Tibial nerve (tissue), 4 donors: ENCODE data around the gene ROR1. TPM values are rescaled to one million over a fixed set of nuclear protein-coding genes. Genes with fewer than 3 reads are reported as not detected.

Experiments used
- DNase-seq, 2 donors: peaks; one replicate each; pipeline ENCODE4 v3.0.0-alpha.2; 2019; ENCODE audit warnings: low spot score in 2 of 2
- H3K27ac ChIP-seq, 4 donors: fragments of 200-600 bp; sonication (generic) in 3 of 4; one replicate each; pipeline ENCODE4 v1.5.1; 2017 to 2019; ENCODE audit warnings: mild to moderate bottlenecking in 1 of 4
- H3K27me3 ChIP-seq, 2 donors: fragments of 200-600 bp; sonication (generic) in 1 of 2; one replicate each; pipeline versions ENCODE4 v1.5.1 to v1.6.0; 2017 to 2019
- H3K36me3 ChIP-seq, 3 donors: fragments of 200-600 bp; sonication (generic); one replicate each; pipeline ENCODE4 v1.5.1; 2018 to 2019
- H3K4me1 ChIP-seq, 4 donors: fragments of 200-600 bp; sonication (generic) in 3 of 4; one replicate each; pipeline ENCODE4 v1.5.1; 2017 to 2019
- H3K4me3 ChIP-seq, 4 donors: fragments of 200-600 bp; sonication (generic) in 3 of 4; one replicate each; pipeline ENCODE4 v1.5.1; 2017 to 2019; ENCODE audit warnings: mild to moderate bottlenecking in 1 of 4, moderate library complexity in 1 of 4
- H3K9me3 ChIP-seq, 4 donors: fragments of 200-600 bp; sonication (generic) in 3 of 4; one replicate each; pipeline ENCODE4 v1.5.1; 2017 to 2019
- EP300 ChIP-seq, 2 donors: sonication (generic); formaldehyde crosslinking; IDR thresholded peaks; one replicate each; pipeline ENCODE4 v1.6.1; 2017; ENCODE audit warnings: antibody characterized with exemption in 2 of 2, mild to moderate bottlenecking in 1 of 2
- POLR2A ChIP-seq, 2 donors: fragments of 450-650 bp; IDR thresholded peaks; one replicate each; pipeline ENCODE4 v1.6.1; 2017; ENCODE audit warnings: antibody characterized with exemption in 2 of 2, mild to moderate bottlenecking in 2 of 2, moderate library complexity in 2 of 2
- WGBS, 2 donors: methylation state at CpG; one replicate each; pipeline ENCODE4 v1.1.5; 2018; 5-methylcytosine and 5-hydroxymethylcytosine counted together
- total RNA-seq, 4 donors: library from RNA; depleted of rRNA; stranded (reverse); fragments of >200 nt; gene quantifications; one replicate each; pipeline ENCODE4 v1.1.0, GENCODE V29; 2016
- TF ChIP-seq, protein P1 (sequence below), 5 experiments: fragments of 200-600 bp in 3 of 5; fragments of 450-650 bp in 2 of 5; sonication (generic) in 3 of 5; IDR thresholded peaks; one replicate each; pipeline ENCODE4 v1.5.1; 2016 to 2019; ENCODE audit warnings: antibody characterized with exemption in 5 of 5, mild to moderate bottlenecking in 3 of 5, moderate library complexity in 2 of 5

The ROR1 gene
- total RNA-seq, 4 donors from 2014 or later, result 10.5 to 47.7 (median 43.7) TPM

DNA sequence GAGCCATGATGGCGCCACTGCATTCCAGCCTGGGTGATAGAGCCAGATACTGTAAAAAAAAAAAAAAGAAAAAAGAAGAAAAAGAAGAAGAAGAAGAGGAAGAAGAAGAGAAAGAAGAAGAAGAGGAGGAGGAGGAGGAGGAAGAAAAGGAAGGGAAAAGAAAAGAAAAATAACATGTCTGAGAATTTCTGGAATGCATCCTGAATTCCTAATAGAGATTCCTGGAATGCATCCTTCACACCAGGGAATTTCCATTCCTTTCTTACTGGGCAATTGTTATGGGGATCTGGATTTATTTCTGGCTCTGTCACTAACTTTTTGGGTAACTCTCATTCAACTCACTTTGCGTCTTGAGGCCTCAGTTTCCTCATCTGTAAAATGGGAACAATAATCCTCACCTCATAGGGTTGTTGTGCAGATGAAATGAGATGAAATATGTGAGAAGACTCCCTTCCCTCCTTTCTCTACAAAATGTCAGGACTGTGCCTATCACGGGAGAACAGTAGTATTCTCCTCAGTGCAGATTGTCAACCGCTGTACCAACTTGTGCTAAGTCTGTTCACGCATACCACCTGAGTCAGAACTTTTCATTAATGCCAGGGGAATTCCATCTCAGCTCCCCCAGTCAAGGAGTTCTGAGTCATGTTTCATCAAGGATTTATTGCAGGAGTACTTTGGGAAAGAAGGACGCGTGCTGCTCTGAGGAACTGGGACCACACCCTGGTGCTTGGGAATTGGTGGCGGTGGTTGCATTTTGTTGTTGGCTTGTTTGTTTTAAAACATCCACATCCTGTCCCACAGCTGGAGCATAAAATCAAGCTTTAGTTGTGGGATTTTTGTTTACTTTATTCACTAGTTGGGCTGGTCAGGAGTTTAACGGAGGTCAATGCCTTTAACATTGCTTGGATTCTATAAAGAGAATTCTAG, 42.4 kb upstream of the ROR1 start:
- H3K27ac ChIP-seq, result peak overlapping the region in 1 of 4 donors; percentile 34

DNA sequence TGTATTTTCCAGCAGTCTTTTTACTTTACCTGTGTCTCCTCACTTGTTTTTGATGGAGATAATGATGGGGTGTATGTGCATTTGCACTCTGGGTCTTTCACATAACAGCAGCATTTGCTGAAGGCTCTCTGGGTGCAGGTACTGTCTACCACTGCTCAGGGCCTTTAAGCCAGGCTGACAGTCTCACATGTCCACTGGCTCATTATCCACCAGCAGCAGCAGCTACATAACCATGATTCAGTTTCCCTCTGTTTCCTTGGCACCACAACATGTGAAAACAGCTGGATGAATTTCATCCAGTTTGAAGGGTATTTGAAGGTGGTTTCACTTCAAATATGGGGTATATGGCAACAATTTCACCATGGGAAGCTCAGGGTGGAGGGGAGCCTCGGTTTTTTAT, 41.2 kb upstream of the ROR1 start:
- Histone ChIP-seq H3K4me3 (no peak overlapping the region), H3K4me1 (peaks cover 0 to 9% (median 0%) of the 10 kb centered on the region in 4 donors), H3K27me3 (no peaks in the 10 kb centered on the region), H3K27ac (no peak overlapping the region), H3K36me3 (no peaks in the 10 kb centered on the region), H3K9me3 (peaks cover 0 to 9% (median 2%) of the 10 kb centered on the region in 4 donors)
- 95 to 96% methylated on average over 1 of the region's 1 CpG for WGBS, 2 donors
- DNase-seq, result no peak
- TF ChIP-seq, protein P1, sequence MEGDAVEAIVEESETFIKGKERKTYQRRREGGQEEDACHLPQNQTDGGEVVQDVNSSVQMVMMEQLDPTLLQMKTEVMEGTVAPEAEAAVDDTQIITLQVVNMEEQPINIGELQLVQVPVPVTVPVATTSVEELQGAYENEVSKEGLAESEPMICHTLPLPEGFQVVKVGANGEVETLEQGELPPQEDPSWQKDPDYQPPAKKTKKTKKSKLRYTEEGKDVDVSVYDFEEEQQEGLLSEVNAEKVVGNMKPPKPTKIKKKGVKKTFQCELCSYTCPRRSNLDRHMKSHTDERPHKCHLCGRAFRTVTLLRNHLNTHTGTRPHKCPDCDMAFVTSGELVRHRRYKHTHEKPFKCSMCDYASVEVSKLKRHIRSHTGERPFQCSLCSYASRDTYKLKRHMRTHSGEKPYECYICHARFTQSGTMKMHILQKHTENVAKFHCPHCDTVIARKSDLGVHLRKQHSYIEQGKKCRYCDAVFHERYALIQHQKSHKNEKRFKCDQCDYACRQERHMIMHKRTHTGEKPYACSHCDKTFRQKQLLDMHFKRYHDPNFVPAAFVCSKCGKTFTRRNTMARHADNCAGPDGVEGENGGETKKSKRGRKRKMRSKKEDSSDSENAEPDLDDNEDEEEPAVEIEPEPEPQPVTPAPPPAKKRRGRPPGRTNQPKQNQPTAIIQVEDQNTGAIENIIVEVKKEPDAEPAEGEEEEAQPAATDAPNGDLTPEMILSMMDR (IDR thresholded peaks at IDR 0.05), result no peak
- no peak for TF ChIP-seq EP300 (IDR thresholded peaks at IDR 0.05)
- TF ChIP-seq POLR2A (IDR thresholded peaks at IDR 0.05), result no peak

More for the DNA sequence above, 42.4 kb upstream of the ROR1 start:
- no peaks in the 10 kb centered on the region for H3K36me3 ChIP-seq
- no peaks in the 10 kb centered on the region for H3K27me3 ChIP-seq
- peak; percentile 19 to 30 for DNase-seq
- H3K4me1 ChIP-seq, result peaks cover 0 to 9% (median 0%) of the 10 kb centered on the region in 4 donors
- peak in 1 of 2 donors; percentile 27 for TF ChIP-seq EP300 (IDR thresholded peaks at IDR 0.05)
- TF ChIP-seq, protein P1 (IDR thresholded peaks at IDR 0.05), result no peak
- H3K4me3 ChIP-seq, result no peak overlapping the region
- peaks cover 0 to 7% (median 0%) of the 10 kb centered on the region in 4 donors for H3K9me3 ChIP-seq
- WGBS, 2 donors, result 51 to 66% methylated on average over 9 of the region's 9 CpGs

DNA sequence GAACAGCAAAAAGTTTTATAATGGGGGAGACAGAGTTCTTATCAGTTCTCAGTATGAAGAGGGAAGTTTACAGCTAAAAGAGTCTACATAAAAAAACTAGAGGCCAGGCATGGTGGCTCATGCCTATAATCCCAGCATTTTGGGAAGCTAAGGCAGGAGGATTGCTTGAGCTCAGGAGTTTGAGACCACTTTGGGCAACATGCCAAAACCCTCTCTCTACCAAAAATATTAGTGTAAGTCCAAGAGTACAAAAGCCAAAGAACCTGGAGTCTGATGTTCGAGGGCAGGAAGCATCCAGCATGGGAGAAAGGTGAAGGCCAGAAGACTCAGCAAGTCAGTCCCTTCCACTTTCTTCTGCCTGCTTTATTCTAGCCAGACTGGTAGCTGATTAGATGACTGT, 35.0 kb upstream of the ROR1 start:
- no peak overlapping the region for H3K4me3 ChIP-seq
- TF ChIP-seq EP300 (IDR thresholded peaks at IDR 0.05) (no peak), POLR2A (IDR thresholded peaks at IDR 0.05) (no peak)
- TF ChIP-seq, protein P1 (IDR thresholded peaks at IDR 0.05), result no peak
- no peak for DNase-seq
- H3K27me3 ChIP-seq, result no peaks in the 10 kb centered on the region
- 74 to 77% methylated on average over 1 of the region's 1 CpG for WGBS, 2 donors
- H3K27ac ChIP-seq, result no peak overlapping the region
- H3K36me3 ChIP-seq, result no peaks in the 10 kb centered on the region
- peaks cover 0 to 9% (median 2%) of the 10 kb centered on the region in 4 donors for H3K9me3 ChIP-seq
- no peaks in the 10 kb centered on the region for H3K4me1 ChIP-seq

DNA sequence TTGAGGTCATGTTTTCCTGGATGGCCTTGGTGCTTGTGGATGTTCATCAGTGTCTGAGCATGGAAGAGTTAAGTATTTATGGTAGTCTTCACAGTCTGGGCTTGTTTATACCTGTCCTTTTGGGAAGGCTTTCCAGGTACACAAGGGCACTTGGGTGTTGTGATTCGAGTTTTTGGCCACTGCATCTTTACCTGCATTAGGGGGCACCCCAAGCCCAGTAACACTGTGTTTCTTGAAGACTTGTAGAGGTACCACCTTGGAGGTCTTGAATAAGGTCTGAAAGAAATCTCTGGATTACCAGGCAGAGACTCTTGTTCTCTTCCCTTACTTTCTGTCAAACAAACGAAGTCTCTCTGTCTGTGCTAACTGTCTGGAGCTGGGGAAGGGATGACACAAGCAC, 34.4 kb upstream of the ROR1 start:
- Histone ChIP-seq H3K27me3 (no peaks in the 10 kb centered on the region), H3K4me1 (no peaks in the 10 kb centered on the region), H3K27ac (no peak overlapping the region), H3K9me3 (peaks cover 0 to 9% (median 2%) of the 10 kb centered on the region in 4 donors), H3K36me3 (no peaks in the 10 kb centered on the region), H3K4me3 (no peak overlapping the region)
- no peak for DNase-seq
- no peak for TF ChIP-seq POLR2A (IDR thresholded peaks at IDR 0.05)
- no peak for TF ChIP-seq EP300 (IDR thresholded peaks at IDR 0.05)
- TF ChIP-seq, protein P1 (IDR thresholded peaks at IDR 0.05), result no peak
- WGBS, 2 donors, result 78 to 79% methylated on average over 2 of the region's 2 CpGs

DNA sequence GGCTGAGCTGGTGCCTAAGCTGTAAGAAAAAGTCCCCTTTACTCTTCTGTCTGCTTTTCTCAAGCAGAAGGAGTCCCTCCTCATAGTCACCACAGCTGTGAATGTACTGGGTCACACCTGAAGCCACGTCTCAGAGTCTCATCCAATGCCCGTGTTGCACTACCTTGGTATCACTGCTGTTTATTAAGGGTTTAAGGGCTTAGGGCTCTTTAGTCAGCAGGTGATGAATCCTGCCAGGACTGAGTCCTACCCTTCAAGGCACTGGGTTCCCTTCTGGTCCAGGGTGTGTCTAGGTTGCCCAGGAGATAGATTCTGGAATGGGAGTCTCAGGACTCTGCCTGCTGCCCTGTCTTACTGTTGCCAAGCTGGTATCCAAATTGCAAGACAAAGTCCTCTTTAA, 33.4 kb upstream of the ROR1 start:
- Histone ChIP-seq H3K27me3 (no peaks in the 10 kb centered on the region), H3K9me3 (peaks cover 0 to 9% (median 2%) of the 10 kb centered on the region in 4 donors), H3K27ac (no peak overlapping the region), H3K4me1 (no peaks in the 10 kb centered on the region), H3K4me3 (no peak overlapping the region), H3K36me3 (no peaks in the 10 kb centered on the region)
- DNase-seq, result no peak
- TF ChIP-seq EP300 (IDR thresholded peaks at IDR 0.05), result no peak
- no peak for TF ChIP-seq POLR2A (IDR thresholded peaks at IDR 0.05)
- TF ChIP-seq, protein P1 (IDR thresholded peaks at IDR 0.05), result no peak
- 96 to 100% methylated on average over 2 of the region's 2 CpGs for WGBS, 2 donors
